Measurements from ENCODE around the gene NR3C2. TPM values are rescaled to one million over a fixed set of nuclear protein-coding genes. Genes with fewer than 3 reads are reported as not detected.

NR3C2 gene
- total and polyA plus RNA-seq, 2 experiments from 2014 or later, result 1.2 to 3.0 TPM

DNA sequence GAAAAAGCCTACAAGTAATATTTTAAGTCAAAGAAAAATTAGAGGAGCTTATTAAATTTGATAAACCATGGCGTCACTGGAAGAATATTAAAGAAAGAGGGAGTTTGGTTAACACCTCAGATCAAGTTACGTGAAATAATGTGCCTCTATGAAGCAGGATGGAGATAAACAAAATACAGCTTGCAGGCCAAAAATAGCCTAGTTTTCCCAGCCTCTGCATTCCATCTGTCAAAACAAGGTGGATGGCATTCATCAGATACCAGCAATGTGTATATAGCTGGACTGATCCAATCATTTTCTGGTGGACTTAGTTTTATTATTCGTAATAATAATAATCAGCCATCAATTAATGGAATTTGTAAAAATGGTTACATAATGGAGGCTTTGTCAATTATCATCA is 230.7 kb downstream of the NR3C2 start:
- H3K27me3 ChIP-seq (ENCODE audit: insufficient read depth), result no peaks in the 10 kb centered on the region
- Mint-ChIP-seq H3K4me1 (peaks cover 4% of the 10 kb centered on the region; the same call in 1 of the 3 replicates), H3K27ac (no peak overlapping the region), H3K9me3 (no peaks in the 10 kb centered on the region; the same call in 2 of the 3 replicates), H3K36me3 (ENCODE audit: low read depth) (no peaks in the 10 kb centered on the region), H3K4me3 (no peak overlapping the region), H3K27me3 (ENCODE audit: insufficient read depth, low read depth, poor library complexity) (no peaks in the 10 kb centered on the region)
- no peaks in the 10 kb centered on the region for H4K20me1 ChIP-seq (replicated peaks; ENCODE audit: insufficient read depth)
- no peak for DNase-seq (ENCODE audit: low spot score)
- no peaks in the 10 kb centered on the region for H3F3A ChIP-seq (replicated peaks; ENCODE audit: low read depth)
- no peak overlapping the region for H3K4me2 ChIP-seq
- no peak for ATAC-seq
- H3K36me3 ChIP-seq (ENCODE audit: insufficient read depth), result no peaks in the 10 kb centered on the region; the same call in 1 of the 2 replicates
- no peaks in the 10 kb centered on the region for H3K4me1 ChIP-seq (ENCODE audit: insufficient read depth)
- no peak overlapping the region for H3K4me3 ChIP-seq
- no peak overlapping the region for H3K27ac ChIP-seq (ENCODE audit: low read depth)
- no peaks in the 10 kb centered on the region for H3K79me2 ChIP-seq (replicated peaks; ENCODE audit: insufficient read depth)
- TF ChIP-seq, protein P1, sequence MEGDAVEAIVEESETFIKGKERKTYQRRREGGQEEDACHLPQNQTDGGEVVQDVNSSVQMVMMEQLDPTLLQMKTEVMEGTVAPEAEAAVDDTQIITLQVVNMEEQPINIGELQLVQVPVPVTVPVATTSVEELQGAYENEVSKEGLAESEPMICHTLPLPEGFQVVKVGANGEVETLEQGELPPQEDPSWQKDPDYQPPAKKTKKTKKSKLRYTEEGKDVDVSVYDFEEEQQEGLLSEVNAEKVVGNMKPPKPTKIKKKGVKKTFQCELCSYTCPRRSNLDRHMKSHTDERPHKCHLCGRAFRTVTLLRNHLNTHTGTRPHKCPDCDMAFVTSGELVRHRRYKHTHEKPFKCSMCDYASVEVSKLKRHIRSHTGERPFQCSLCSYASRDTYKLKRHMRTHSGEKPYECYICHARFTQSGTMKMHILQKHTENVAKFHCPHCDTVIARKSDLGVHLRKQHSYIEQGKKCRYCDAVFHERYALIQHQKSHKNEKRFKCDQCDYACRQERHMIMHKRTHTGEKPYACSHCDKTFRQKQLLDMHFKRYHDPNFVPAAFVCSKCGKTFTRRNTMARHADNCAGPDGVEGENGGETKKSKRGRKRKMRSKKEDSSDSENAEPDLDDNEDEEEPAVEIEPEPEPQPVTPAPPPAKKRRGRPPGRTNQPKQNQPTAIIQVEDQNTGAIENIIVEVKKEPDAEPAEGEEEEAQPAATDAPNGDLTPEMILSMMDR (conservative IDR thresholded peaks at IDR 0.05; ENCODE audit: low read depth in 2 of 2), result no peak
- no peak for TF ChIP-seq ZNF331 (CRISPR knock-in tag; IDR thresholded peaks at IDR 0.05; ENCODE audit: low read depth)
- TF ChIP-seq, protein P2, sequence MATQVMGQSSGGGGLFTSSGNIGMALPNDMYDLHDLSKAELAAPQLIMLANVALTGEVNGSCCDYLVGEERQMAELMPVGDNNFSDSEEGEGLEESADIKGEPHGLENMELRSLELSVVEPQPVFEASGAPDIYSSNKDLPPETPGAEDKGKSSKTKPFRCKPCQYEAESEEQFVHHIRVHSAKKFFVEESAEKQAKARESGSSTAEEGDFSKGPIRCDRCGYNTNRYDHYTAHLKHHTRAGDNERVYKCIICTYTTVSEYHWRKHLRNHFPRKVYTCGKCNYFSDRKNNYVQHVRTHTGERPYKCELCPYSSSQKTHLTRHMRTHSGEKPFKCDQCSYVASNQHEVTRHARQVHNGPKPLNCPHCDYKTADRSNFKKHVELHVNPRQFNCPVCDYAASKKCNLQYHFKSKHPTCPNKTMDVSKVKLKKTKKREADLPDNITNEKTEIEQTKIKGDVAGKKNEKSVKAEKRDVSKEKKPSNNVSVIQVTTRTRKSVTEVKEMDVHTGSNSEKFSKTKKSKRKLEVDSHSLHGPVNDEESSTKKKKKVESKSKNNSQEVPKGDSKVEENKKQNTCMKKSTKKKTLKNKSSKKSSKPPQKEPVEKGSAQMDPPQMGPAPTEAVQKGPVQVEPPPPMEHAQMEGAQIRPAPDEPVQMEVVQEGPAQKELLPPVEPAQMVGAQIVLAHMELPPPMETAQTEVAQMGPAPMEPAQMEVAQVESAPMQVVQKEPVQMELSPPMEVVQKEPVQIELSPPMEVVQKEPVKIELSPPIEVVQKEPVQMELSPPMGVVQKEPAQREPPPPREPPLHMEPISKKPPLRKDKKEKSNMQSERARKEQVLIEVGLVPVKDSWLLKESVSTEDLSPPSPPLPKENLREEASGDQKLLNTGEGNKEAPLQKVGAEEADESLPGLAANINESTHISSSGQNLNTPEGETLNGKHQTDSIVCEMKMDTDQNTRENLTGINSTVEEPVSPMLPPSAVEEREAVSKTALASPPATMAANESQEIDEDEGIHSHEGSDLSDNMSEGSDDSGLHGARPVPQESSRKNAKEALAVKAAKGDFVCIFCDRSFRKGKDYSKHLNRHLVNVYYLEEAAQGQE (IDR thresholded peaks at IDR 0.05; ENCODE audit: unreplicated experiment), result no peak
- no peak for TF ChIP-seq JUNB (IDR thresholded peaks at IDR 0.05; ENCODE audit: unreplicated experiment)
- no peak for TF ChIP-seq ZNF114 (CRISPR knock-in tag; IDR thresholded peaks at IDR 0.05)
- no peak for TF ChIP-seq EZH2phosphoT487 (IDR thresholded peaks at IDR 0.05; ENCODE audit: unreplicated experiment)
- TF ChIP-seq POLR2AphosphoS5 (IDR thresholded peaks at IDR 0.05; ENCODE audit: low read depth), result no peak
- TF ChIP-seq NANOG (IDR thresholded peaks at IDR 0.05; ENCODE audit: borderline replicate concordance), result no peak
- TF ChIP-seq CREB1 (CRISPR knock-in tag; IDR thresholded peaks at IDR 0.05; ENCODE audit: low read depth), result no peak
- TF ChIP-seq ETS1 (IDR thresholded peaks at IDR 0.05), result no peak
- no peak for TF ChIP-seq STAT1 (IDR thresholded peaks at IDR 0.05; ENCODE audit: unreplicated experiment)
- no peak for TF ChIP-seq EZH2 (IDR thresholded peaks at IDR 0.05; ENCODE audit: low read depth, unreplicated experiment)
- TF ChIP-seq ZNF462 (CRISPR knock-in tag; IDR thresholded peaks at IDR 0.05), result no peak
- H3K9me2 ChIP-seq (ENCODE audit: insufficient read depth), result 0 out of 2 replicates have a peak, but pooled peaks cover 4% of the 10 kb centered on the region
- H2AFZ ChIP-seq, result no peak overlapping the region
